ENCODE results near the gene TMEM79.
A peak's percentile ranks its signal among the peaks of the same experiment; 100 is the strongest.

Gene TMEM79

GRCh38 chr1:156284112-156284511 lies at the start of gene TMEM79:
TSS of gene TMEM79 (plus strand) at chr1:156284325. CDS start at chr1:156285227, 902 bp downstream.
- CTCF ChIA-PET: interaction anchor here (0.6 kb wide), 1 partner anchor 11 kb away, joined by 3 read pairs; the partner anchor contains the start of gene GLMP

GRCh38 chr1:156236164-156236563 lies 48.0 kb upstream of the TMEM79 start:
- ChIA-PET CTCF (no interaction called here), POLR2A (ENCODE audit: low non-redundant PET) (no interaction called here)
- H3K27ac ChIP-seq: peak overlapping the region; percentile 27
- TF ChIP-seq CTCF (conservative IDR thresholded peaks at IDR 0.05; ENCODE audit: low read depth): no peak
- no peak for DNase-seq (ENCODE audit: low spot score)

More at GRCh38 chr1:156284112-156284511, at the start of gene TMEM79:
- POLR2A ChIA-PET (ENCODE audit: low non-redundant PET): interaction anchor here (0.7 kb wide), 1 partner anchor 245 kb away, joined by 3 read pairs; no protein-coding TSS in a partner anchor
- peak; percentile 64 for DNase-seq (ENCODE audit: low spot score)
- TF ChIP-seq CTCF (conservative IDR thresholded peaks at IDR 0.05; ENCODE audit: low read depth): no peak
- H3K27ac ChIP-seq: peak within 1 kb of the TSS; percentile 88

GRCh38 chr1:156238248-156238647 lies 45.9 kb upstream of the TMEM79 start:
- no peak for TF ChIP-seq CTCF (conservative IDR thresholded peaks at IDR 0.05; ENCODE audit: low read depth)
- CTCF ChIA-PET: interaction anchor here (0.6 to 1.5 kb wide), 2 partner anchors 13 to 23 kb away, joined by 3 to 9 read pairs; no protein-coding TSS in a partner anchor
- no peak for DNase-seq (ENCODE audit: low spot score)
- POLR2A ChIA-PET (ENCODE audit: low non-redundant PET): no interaction called here
- peak overlapping the region; percentile 89; the same call in 1 of the 2 replicates for H3K27ac ChIP-seq

- peak overlapping the region; percentile 89 for H3K27ac ChIP-seq
- CTCF ChIA-PET: interaction anchor here (0.7 to 1.2 kb wide), 3 partner anchors 11 to 34 kb away, joined by 3 to 4 read pairs (median 3); no protein-coding TSS in a partner anchor
- TF ChIP-seq CTCF (conservative IDR thresholded peaks at IDR 0.05; ENCODE audit: low read depth): no peak
- POLR2A ChIA-PET (ENCODE audit: low non-redundant PET): no interaction called here
- peak; percentile 89 for DNase-seq (ENCODE audit: low spot score)
Measured at GRCh38 chr1:156241311-156241811, 42.8 kb upstream of the TMEM79 start.

GRCh38 chr1:156241926-156242325 lies 42.2 kb upstream of the TMEM79 start, which contains the start of gene BGLAP:
TSS of gene BGLAP (plus strand) at chr1:156242184. CDS start at chr1:156242232, 48 bp downstream.
- peak within 1 kb of the TSS; percentile 89 for H3K27ac ChIP-seq
- DNase-seq (ENCODE audit: low spot score): no peak
- TF ChIP-seq CTCF (conservative IDR thresholded peaks at IDR 0.05; ENCODE audit: low read depth): no peak
- ChIA-PET POLR2A (ENCODE audit: low non-redundant PET) (no interaction called here), CTCF (interaction anchor here (0.7 to 1.2 kb wide), 2 partner anchors 12 to 17 kb away, joined by 3 to 4 read pairs; no protein-coding TSS in a partner anchor)

GRCh38 chr1:156242738-156243137 lies 41.4 kb upstream of the TMEM79 start:
- TF ChIP-seq CTCF (conservative IDR thresholded peaks at IDR 0.05; ENCODE audit: low read depth): no peak
- no peak for DNase-seq (ENCODE audit: low spot score)
- H3K27ac ChIP-seq: peak overlapping the region; percentile 89
- ChIA-PET CTCF (interaction anchor here (0.6 kb wide), 1 partner anchor 18 kb away, joined by 3 read pairs; no protein-coding TSS in a partner anchor), POLR2A (ENCODE audit: low non-redundant PET) (no interaction called here)
